ENCODE data around the gene PRKCA.

Gene PRKCA

GRCh38 chr17:66564992-66565465 is 262.6 kb downstream of the PRKCA start:
- in situ Hi-C loops (cut with MboI; ENCODE audit: low sequenced_read_pairs) = no loop called here

DNA sequence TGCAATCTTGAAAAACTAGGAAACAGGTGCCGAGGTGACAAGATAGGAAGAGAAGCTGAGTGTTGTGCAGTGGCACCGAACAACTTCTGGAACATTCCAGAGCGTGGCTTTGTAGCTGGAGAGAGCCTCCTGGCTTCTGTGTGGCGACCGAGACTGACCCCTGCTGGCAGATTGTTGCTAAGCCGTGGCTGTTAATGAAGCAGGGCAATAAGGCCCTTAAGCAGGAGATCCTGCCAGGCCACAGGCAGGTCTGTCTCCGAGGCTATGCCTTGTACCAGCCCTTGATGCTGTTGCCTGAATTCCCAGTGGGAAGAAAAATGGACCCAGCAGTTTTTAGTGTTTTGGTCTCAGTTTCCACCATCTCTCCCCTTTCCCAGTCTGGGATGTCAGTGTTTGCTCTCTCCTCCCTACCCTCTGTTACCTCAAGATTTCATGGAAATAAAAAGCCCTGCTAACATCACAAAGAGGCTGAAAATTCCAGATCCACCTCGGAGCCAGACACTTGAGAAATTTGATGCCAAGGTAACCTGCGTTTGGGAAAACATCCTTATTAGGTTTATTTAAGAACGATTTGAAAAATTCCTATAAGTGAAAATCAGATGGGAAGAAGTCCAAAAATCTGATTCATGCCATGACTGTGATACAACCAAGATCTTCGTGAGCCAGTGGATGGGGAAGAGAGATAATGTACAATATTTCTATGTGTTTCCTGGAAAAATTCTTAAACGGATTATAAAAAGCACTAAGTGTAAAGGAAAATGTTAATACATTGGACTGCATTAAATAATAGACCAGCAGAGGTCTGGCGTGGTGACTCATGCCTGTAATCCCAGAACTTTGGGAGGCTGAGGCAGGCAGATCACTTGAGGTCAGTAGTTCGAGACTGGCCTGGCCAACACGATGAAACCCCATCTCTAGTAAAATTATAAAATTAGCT is 265.1 kb downstream of the PRKCA start:
- in situ Hi-C loops (cut with MboI; ENCODE audit: low sequenced_read_pairs) = no loop called here

DNA sequence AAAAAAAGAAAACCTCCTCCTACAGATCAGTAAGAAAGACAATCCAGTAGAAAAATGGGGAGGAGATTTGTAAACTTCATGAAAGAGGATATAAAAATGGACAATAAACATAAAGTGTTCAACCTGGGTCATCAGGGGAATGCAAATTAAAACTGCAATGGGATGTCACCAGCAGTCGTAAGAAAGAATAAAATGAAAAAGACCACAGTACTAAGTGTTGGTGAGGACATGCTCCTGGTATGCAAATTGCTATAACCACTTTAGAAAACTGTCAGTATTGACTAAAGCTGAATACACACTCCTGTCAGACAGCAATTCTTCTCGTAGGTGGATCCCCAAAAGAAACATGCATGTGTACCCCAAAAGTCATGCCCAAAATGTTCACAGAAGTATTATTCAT is 267.2 kb downstream of the PRKCA start:
- in situ Hi-C loops (cut with MboI; ENCODE audit: low sequenced_read_pairs) = no loop called here

DNA sequence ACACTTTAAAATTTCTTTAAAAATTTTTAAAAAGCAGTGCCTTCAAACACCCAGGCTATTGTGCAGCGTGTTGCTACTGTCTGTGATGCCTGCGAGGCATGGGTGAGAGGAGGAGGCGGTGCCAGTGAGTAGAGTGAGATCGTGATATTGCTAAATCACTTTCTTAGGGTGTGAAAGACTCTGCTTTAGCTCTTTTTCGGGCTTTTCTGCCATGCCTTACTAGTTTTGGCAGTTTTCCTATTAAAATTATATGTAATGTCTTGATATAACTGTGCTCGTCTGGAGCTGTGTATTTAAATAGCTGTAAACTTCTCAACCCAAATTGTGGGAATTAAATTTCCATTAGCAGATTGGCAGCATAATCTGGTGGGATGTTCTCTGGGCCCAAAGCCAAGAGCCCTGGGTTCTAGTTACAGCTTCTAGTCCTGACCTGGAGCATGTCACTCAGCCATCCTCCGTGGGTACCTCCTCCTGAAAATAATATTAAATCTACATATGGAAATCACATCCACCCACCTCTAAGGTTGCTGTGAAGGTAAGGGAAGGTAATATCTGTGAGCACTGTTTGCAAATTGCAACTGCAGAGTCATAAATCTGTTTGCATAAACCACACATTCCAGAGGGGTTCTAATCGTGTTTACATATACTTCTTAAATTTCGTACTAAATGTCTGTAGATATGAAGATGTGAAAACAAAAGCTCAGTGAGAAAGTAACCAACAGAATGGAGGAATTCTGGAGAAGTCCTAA is 268.2 kb downstream of the PRKCA start:
- in situ Hi-C loops (cut with MboI; ENCODE audit: low sequenced_read_pairs) = no loop called here

DNA sequence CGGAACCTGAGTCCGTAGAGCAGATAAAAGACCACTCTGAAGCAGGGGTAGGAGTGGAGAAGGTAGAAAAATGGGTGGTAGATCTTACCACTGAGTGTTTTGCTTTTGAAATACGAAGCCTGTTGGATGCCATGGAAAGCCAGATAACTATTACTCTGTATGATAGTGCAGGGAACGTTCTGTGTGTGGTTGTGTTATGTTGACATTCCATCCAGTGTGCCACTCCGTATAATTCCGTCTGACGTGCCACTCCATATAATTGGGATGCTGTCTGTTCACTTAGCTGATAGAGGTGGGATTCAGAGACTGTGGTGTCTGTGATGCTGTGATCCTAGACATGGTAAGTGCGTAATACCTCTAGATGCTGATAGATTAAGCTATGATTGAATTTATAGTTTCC is 269.3 kb downstream of the PRKCA start:
- in situ Hi-C loops (cut with MboI; ENCODE audit: low sequenced_read_pairs) = no loop called here

GRCh38 chr17:66573078-66573477 is 270.7 kb downstream of the PRKCA start:
- in situ Hi-C loops (cut with MboI; ENCODE audit: low sequenced_read_pairs) = no loop called here

- in situ Hi-C loops (cut with MboI; ENCODE audit: low sequenced_read_pairs) = no loop called here
Observed at GRCh38 chr17:66574123-66574522, 271.7 kb downstream of the PRKCA start.

DNA sequence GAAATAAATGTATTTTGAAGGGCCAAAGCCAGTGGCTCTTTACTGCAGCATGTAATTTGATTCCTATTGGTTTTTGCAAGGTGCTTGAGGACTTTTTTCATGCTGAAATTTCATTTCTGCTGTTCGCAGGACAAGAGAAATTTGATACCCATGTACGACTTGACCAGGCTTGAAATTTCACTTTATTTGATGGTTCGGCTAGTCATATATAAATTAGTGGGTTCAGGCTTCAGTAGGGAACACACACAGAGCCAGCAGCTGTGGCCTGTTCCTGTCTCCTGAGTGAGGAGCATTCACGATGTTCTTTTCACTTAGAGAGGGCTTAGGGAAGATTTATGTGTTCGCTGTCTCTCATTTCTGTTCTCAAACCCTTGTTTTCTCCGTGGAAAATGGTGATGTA is 274.1 kb downstream of the PRKCA start:
- in situ Hi-C loops (cut with MboI; ENCODE audit: low sequenced_read_pairs) = no loop called here

DNA sequence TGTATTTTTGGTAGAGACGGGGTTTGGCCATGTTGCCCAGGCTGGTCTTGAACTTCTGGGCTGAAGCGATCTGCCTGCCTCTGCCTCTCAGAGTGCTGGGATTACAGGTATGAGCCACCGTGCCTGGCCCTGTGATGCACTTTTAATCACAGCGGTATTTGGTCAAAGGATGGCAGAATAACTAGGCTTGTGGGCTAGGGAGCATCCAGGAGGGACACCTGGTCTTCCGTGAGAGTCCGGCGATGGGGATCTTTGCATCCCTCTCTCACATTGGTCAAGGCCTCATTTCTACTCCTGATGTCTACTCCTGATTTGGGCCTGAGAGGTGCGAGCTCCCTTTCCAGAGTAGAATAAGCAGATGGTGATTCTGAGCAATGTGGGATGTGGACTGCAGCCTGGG is 274.6 kb downstream of the PRKCA start:
- in situ Hi-C loops (cut with MboI; ENCODE audit: low sequenced_read_pairs) = no loop called here

GRCh38 chr17:66578781-66579489 is 276.5 kb downstream of the PRKCA start:
- in situ Hi-C loops (cut with MboI; ENCODE audit: low sequenced_read_pairs) = no loop called here

GRCh38 chr17:66579556-66579955 is 277.1 kb downstream of the PRKCA start:
- in situ Hi-C loops (cut with MboI; ENCODE audit: low sequenced_read_pairs) = no loop called here

GRCh38 chr17:66580184-66580955 is 278.0 kb downstream of the PRKCA start:
- in situ Hi-C loops (cut with MboI; ENCODE audit: low sequenced_read_pairs) = no loop called here

GRCh38 chr17:66580956-66581391 is 278.6 kb downstream of the PRKCA start:
- in situ Hi-C loops (cut with MboI; ENCODE audit: low sequenced_read_pairs) = no loop called here

- in situ Hi-C loops (cut with MboI; ENCODE audit: low sequenced_read_pairs) = no loop called here
Observed at GRCh38 chr17:66582373-66583111, 280.1 kb downstream of the PRKCA start.

- in situ Hi-C loops (cut with MboI; ENCODE audit: low sequenced_read_pairs) = no loop called here
Observed at GRCh38 chr17:66583112-66583748, 280.8 kb downstream of the PRKCA start.

GRCh38 chr17:66584927-66585326 is 282.5 kb downstream of the PRKCA start:
- in situ Hi-C loops (cut with MboI; ENCODE audit: low sequenced_read_pairs) = no loop called here

DNA sequence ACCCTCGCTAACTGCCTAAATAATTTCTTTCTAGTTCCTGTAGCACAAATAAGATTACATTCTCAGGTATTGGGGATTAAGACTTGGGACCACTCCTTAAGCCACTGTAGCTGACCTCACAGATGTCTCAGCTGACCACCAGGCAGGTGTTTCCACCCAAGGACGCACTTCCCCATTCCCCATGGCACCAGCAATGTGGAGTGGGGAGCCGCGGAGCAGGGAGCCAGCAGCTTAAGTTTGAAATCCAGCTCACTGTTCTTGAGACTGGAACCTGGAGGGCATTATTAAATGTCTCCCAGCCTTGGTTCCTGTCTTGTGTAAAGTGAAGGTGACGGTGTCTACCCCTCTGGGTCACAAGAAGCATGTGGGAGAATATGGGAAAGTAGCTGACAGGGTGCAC is 283.1 kb downstream of the PRKCA start:
- in situ Hi-C loops (cut with MboI; ENCODE audit: low sequenced_read_pairs) = no loop called here

DNA sequence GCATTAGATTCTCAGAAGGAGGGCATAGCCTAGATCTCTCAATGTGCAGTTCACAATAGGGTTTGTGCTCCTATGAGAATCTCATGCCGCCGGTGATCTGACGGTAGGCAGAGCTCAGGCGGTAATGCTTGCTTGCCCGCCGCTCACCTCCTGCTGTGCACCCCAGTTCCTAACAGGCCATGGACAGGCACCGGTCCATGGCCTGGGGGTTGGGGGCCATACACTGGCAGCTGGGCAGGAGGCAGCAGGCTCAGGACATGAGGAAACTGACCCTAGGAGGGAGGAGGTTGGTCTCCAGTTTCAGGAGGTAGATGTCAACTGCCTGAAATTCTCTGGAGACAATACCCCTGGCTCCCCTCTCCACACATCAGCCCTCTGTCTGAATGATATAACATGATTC is 287.5 kb downstream of the PRKCA start:
- in situ Hi-C loops (cut with MboI; ENCODE audit: low sequenced_read_pairs) = no loop called here

GRCh38 chr17:66593116-66593515 is 290.7 kb downstream of the PRKCA start:
- in situ Hi-C loops (cut with MboI; ENCODE audit: low sequenced_read_pairs) = no loop called here

Data from hTERT RPE-1 (cell line).